Astrocyte of the hippocampus (primary cell): ENCODE measurements around the gene USP3.

Source experiments
- DNase-seq: peaks from one replicate; pipeline ENCODE4 v3.0.0; 2011; ENCODE audit warnings: low read depth, low spot score

The USP3 gene

DNA sequence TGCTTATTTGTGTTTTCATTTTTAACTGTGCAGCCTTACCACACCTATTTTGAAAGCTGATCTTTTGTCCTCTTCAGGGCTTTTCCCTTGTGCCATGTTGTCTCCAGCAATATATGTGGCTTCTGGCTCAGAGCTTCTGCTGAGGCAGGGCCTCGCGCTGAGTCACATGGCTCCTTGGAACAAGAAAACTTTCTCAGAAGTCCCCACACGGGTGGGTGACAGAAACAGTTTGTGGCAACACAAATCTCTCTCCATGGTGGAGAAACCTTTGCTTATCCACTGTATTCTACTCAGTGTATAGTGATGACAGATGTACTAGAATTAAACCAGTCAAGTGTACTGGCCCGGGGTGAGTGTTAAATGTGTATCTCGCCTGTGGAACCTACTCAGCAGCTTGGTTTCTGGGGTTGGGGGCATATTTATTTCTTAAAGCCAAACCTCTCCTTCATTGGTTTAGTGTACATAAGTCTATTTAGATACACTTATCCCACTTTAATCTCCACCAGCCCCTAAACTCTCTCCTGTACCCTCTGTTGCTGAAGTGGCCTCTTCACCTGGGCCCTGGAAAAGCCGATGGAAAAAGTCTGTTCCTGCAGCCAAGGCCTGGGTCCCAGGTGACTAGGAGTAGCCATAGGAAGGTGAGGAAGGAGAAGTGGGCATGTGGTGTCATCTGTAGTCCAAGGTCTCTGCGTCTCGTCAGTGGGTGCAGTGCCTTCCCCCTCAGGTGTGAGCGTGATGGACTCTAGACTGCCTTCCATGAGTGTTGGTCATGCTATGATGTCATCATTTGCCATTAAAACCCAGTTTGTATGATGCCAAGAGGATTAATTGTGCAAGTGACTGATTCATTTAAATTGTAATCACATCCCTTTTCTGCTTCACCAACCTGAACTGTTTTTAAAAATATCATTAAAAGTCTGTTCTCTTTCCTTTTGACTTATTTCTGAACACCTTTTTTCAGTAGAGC, 89.6 kb downstream of the USP3 start:
- no peak for DNase-seq

DNA sequence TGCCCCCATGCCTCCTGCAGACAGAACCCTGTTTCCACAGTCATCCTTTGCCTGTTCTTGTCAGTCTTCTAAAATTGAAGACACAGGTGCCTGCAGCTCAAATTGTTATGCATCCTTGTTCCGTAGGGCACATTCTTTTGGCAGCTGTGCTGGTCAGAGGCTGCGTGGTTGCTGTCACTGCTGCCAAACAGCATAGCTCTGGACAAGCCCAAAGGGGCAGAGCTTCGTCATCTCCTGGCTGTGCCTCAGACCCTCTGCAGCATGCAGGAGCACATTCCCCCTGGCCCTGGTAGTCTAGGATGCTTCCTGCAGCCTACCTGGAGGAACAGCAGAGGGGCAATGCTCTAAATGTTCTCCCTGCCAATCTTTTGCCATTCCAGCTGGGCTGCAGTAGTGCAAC, 90.7 kb downstream of the USP3 start:
- DNase-seq: no peak

DNA sequence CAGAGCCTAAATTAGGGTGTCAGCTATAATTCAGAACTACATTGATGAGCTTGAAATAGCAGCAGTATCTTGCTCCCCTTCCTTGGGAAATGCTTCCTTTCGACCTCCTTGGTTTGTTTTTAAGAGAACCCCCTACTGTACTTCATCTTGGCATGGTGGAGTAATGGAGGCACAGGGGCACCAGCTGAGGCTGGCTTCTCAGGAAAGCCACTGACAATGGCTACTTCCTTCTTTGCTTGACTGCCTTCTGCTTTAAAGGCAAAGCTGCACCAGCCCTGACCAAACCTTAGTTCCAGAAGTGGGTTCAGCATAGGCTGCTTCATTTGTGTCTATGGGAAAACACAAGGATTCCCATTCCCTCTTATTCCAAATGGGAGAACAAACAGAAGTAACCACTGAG, 91.3 kb downstream of the USP3 start:
- no peak for DNase-seq

DNA sequence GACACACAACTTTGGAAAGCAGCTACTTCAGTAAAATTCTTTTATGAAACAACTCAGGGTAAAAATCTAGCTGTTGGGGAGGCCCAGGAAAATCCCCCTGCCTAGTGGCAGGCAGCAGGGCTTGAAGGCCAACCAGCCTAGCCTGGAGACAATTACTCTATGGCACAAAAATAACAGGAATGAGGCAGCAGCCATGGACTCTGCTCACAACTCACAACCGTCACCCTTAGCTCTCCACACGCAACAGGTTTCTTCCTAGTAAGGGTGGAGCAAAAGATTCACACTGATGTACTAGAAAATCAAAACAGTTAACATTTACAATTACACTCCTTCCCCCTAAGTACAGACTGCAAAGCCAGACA, 92.3 kb downstream of the USP3 start:
- DNase-seq: no peak

DNA sequence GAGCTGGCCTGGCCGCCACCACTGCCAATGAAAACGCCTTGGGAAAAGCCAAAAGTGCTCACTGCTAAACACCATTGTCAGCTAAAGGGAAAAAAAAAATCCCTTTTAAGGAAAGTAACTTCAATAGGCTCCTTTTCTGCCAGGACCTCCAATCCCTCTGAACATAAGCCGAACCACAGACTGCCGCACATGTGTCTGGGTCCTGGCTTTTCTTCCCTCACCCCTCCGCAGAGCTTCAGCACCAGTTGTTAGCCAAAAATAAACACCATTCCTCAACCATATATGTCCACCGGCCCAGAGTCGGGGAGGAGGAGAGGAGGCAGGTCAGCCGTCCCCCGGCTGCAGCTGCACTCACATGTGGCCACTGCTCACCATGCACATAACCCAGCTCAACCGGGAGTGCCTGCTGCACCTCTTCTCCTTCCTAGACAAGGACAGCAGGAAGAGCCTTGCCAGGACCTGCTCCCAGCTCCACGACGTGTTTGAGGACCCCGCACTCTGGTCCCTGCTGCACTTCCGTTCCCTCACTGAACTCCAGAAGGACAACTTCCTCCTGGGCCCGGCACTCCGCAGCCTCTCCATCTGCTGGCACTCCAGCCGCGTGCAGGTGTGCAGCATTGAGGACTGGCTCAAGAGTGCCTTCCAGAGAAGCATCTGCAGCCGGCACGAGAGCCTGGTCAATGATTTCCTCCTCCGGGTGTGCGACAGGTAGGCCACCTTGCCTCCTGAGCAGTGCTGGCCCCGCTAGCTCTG, 92.8 kb downstream of the USP3 start, which contains the start of gene FBXL22:
Gene FBXL22, plus strand, starts transcription at position 350 of the 753 bp plus-strand sequence. Its CDS starts 6 bp downstream, at position 356.
- peak; percentile 35 for DNase-seq

DNA sequence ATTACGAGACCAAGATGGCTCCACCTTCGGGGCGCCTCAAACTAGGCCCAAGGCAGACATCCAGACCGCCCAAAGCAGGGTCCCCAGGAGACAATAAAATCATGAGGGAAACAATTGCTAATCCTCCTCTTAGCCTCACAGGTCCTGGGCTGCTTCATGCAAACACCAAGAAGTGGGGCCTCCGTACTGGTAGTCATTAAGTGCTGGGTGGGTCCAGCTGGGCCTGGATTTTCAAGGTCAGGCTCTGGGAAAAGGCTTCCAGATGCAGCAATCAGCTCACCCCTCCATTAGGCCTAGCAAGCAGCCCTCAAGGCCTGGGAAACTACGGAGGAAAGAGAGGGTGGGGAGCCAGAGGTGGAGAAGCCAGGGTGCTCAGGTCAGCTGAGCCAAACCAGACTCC, 93.4 kb downstream of the USP3 start:
- no peak for DNase-seq

DNA sequence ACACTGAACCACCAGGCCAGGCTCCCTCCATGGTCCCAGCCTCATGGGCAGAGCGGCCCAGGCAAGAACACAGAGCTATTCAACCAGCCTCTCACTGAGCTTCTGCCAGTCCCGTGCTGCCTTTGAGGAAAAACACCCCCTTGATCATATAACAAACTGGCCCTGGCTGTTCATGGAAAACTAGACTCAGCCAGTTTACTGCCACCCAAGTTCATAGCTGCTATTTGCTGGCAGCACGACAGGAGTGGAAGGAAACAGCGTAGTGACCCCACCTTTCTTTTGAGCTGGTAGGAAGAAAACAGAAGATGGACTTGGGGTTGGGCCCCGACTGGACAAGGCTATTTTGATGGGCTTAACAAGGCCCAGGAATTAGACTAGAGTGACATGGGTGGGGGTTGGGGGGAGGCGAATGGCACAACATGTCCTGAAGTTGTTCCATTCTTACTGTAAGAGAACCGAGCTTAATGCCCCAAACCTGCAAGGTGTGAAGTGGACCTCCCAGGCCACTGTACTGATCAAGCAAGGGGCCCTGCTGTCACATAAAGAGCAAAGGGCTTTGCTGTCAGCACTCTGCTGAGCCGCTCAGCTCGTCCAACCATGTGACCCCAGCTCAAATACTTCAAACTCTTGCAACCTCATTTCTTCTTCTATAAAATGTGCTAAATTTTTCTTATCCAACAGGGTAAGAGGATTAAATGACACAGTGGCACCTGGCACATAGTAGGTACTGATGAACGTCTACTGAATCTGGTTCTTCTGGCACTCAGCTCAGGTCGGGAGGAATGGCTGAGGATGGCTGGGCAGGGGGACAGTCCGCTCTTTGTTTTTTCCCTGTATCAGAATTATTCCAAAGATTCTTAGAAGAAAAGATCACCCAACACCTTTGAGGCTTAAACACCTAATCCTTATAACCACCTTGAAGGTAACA, 94.3 kb downstream of the USP3 start:
- peak; percentile 48 for DNase-seq

DNA sequence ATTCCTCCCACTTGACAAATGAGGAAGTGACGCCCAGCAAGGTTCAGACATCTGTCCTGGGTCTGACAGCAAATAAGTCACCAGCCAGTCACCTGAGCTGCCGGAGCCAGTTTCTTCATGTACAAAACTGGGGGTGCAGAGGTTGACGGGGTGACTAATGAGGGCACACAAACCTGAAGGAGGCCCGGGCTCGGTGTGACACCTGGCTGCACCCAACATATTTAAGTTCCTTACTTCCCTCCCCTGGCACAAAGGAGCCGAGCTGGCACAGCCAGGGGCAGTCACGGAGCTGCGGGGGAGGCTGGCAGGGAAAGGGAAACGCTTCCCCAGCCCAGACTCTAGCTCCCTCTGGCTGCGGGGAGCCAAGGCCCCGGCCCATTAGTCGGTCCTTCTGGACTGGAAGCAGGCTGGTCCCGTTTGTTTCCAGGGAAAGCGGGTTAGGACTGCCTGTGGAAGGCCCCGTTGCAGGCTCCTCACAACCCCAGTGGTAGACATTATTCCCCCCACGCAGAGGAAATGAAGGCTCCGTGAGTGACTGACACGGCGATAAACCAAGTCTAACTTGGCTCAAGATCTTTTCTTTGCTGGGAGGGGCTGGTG, 95.1 kb downstream of the USP3 start:
- peak; percentile 45 for DNase-seq

DNA sequence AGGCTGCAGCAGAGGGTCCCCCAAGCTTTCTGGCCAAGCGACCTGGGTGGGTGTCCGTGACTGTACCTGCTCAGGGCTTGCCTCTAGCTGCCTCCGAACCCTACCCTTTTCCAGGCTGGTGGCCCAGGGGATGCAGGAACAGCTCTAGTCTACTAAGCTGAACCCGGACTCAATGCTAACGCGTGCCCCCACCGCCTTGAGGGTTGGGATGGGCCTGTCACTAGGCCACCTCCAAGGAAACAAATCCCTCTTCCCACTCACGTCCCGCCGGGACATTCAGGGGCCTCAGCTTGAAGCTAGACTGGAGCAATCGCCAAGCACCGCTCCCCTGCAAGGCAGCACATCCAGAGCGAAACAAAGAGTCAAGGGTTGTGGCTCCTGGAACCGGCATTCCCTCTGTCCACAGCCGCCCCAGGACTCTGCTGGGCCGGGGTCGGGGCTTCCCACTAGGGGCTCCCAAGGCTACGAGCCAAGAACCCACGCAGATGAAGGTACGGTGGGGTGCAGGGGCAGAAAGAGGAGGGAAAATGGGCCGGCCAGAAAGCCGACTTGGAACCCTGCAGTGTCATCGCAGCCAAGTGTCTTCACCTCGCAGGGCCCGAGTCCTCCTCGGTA, 95.7 kb downstream of the USP3 start:
- no peak for DNase-seq

DNA sequence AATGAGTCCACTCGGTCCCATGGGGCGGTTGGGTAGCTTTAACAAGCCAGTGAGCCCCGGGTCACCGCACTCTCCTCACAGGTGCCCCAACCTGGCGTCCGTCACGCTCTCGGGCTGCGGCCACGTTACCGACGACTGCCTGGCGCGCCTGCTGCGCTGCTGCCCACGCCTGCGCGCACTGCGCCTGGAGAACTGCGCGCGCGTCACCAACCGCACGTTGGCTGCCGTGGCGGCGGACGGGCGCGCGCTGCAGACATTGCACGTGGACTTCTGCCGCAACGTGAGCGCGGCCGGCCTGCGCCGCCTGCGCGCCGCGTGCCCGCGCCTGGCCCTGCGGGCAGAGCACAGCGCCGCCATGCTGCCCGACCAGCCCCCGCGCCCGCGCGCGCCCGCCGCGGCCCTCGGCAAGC, 96.2 kb downstream of the USP3 start:
- peak; percentile 98 for DNase-seq

DNA sequence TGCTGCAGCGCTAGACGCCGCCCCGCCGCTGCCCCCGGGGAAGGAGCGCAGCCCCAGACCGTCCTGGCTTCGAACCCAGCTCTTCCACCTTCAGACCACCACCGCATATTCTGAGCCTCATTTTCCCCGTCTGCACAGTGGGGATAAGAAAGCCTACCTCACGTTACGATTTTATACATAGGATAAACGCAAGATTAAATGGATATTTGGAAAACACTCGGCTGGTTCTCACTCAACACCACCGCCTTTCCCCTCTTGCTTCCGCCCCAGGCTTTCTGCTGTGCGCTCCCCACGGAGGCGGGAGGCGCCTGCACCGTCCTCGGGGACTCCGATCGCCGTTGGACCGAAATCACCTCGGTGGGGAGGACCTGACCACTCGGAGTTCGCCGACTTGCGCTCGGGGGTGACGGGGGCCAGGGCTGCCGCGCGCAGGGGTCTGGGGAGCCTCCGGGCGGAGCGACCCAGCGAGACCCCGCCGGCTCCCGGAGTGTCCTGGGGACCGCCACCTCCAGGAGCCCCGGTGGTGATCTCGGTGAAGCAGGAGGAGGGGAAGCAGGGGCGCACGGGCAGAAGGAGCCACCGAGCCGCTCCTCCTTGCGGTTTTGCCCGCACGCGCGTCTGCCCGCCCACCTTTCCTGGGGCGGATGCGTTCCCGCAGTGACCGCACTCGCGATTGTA, 96.8 kb downstream of the USP3 start:
- DNase-seq: peak; percentile 49

DNA sequence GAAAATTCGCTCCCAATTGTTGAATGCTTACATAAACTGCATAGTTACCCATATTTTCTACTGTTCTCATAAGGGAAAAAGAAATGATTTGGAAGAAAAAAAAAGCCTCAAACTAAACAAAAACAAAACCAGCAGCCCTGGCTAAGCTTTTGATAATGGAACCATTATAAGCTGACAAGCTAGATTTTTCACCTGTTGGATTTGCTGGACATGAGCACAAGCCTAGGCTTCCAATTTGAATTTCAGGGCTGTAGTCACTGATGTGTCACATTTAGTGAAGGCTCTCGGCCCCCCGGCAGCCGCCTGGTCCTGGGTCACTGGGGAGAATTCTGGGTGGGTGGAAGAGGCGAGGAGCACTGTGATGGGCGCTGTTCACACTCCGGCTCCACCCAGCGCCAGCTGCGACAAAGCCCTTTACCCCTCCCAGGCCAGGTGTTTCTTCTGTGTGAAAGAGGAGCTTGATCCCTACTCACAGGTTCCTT, 97.4 kb downstream of the USP3 start:
- no peak for DNase-seq

DNA sequence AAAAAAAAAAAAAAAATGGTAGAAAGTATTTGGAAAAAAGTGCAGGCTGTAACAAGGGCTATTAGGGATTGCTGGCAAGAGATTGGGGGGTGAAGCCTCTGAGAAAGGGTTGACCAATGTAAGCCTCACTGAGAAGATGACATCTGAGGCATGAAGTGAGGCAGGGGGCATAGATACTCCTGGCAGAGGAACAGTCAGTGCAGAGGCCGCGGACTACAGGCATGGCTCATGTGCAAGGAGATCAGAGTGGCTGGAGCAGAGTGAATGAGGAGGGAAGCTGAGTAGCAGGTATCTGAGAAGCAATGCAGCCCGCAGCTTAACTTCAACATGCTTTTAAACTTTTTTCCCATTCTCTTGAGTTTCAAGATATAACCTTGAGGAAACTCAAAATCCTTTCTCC, 98.2 kb downstream of the USP3 start:
- no peak for DNase-seq

DNA sequence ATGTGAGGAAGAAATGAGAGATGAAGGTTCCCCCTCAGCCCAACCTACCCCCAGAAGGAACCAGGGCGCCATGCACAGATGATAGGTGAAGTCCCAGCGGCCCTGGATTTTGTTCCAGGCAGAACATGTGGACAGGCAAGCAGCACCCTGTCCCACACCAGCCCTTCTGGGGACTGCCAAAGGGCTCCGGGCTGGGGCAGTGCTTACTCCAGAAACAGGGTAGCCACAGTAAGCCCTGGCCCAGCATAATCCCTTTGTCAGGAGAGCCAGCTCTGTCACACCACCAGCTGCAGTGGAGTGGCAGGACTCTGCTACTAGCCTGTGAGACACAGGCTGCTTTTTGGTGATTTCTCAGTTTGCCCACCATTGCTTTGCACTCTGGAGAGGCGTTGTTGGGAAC, 99.1 kb downstream of the USP3 start:
- no peak for DNase-seq

DNA sequence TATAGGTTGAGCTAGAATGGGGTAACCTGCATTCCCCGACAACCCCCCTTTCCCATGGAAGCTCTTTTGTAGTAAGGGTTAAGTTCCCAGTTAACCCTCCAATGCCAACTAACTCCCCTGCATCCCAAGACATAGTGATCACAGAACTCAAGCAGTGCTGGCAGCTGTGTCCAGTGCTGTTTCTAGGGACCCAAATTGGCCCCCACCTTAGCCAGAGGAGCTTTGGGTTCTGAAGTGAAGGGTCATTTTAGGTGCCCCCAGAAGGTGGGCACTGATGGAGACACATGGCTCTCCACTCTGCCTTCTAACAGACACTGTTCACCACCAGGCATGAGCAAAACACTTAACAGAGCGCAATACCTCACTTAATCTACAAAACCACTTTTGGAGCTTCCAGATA, 99.9 kb downstream of the USP3 start:
- no peak for DNase-seq

DNA sequence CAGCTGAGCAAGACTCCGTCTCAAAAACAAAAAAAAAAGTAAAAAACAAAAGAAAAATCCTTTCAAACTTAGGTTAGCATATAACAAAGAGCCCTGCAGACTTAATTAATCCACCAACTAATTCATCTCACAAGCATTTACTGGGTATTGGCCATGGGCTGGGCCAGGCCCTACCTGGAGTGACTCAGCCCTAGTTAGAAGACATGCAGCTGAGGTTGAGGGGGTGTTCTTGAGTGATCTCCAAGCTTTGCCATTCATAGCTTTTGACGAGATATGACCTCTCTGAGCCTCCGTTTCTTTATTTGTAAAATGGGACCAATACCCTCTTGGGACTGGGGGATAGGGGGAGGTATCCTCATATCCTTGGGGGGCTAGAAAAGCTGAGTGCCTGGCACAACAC, 100.6 kb downstream of the USP3 start:
- DNase-seq: no peak

DNA sequence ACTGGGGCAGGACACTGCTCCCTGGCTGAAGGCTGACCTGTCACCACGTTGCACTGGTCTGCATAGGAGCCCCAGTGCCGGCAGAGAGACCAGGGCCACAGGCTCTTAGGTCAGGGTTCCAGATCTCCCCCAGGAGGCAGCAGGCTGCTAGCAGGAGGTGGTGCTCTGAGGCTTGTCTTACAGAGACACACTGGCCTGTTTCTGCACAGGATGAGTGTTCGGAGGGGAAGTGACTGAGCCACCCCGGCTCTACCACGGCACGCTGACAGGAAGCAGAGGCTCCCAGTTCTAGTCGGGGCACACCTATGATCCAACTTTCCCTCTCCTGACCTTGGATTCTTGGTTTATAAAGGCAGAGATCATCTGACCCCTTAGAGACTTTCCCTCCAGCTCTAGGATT, 101.4 kb downstream of the USP3 start:
- DNase-seq: no peak

DNA sequence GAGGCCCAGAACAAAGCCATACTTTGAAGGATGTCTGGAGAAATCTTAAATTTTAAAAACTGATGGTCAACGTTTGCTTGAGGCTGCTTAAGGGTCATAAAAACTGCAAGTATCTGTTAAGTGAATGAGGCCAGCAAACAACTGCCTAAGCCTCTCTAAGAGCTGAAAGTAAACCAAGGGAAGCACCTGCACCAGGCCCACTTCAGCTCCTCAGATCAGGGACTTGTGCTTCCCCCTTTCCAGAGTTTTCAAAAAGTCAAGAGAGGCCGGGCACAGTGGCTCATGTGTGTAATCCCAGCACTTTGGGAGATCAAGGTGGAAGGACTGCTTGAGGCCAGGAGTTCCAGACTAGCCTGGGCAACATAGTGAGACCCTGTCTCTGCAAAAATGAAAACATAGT, 101.9 kb downstream of the USP3 start:
- DNase-seq: no peak

DNA sequence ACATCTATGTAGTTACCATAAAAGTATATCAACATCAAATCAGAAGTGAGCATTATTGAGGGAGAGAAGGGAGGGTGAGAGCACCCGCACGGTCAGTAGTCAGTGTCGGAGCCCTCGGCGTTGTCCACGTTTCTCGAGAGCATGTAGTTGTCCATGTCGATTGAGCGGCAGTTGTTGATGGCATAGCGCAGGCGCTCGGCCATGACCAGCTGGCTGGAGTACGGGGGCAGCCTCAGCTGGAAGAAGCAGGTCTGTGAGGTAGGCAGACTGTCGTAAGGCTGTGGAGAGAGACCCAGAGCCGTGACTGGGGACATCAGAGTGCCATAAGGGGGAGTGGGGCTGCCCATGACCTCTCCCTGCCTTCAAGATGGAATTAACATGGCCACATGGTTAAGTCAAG, 104.6 kb downstream of the USP3 start:
- no peak for DNase-seq

DNA sequence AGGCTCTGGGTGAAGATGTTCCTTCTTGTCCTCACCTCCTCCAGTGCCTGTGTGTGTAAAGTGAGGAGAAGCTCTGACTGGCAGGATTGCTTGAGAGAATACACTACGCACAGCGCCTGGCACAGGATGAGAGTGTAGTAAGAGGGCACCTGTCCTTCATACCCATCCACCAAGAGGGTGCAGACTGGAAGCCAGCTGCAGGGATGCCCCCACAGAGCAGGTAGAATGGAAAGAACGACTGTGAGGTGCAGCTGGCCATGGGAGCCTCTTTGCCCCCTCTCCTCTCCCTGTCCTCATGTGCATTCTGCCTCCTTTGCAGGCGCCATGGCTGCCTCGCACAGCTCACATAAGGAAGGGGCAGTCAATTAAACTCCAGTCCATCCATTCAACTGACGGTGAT, 105.1 kb downstream of the USP3 start:
- DNase-seq: no peak
